Karpas-422 (cell line): ENCODE measurements around the gene MCU. TPM values are rescaled to one million over a fixed set of nuclear protein-coding genes. Genes with fewer than 3 reads are reported as not detected.

ENCODE experiments used
- DNase-seq: peaks from one replicate; pipeline ENCODE4 v3.0.0-alpha.2; 2015
- H2AFZ ChIP-seq: fragments of 200-600 bp; sonication (generic); 2 replicates; pipeline ENCODE4 v1.6.1; 2014; ENCODE audit warnings: antibody characterized with exemption, low read length, mixed read lengths
- H3K27ac ChIP-seq: fragments of 200-600 bp; sonication (generic); 2 replicates; pipeline ENCODE4 v1.5.1; 2014; ENCODE audit warnings: mild to moderate bottlenecking, low read length, moderate library complexity
- H3K27me3 ChIP-seq: fragments of 200-600 bp; sonication (generic); 2 replicates; pipeline ENCODE4 v1.6.1; 2014; ENCODE audit warnings: low read length, mixed read lengths
- H3K36me3 ChIP-seq: fragments of 200-600 bp; sonication (generic); 2 replicates; pipeline ENCODE4 v1.6.1; 2014; ENCODE audit warnings: low read length, mixed read lengths; ENCODE audit not compliant: insufficient read depth
- H3K4me1 ChIP-seq: fragments of 200-600 bp; sonication (generic); 2 replicates; pipeline ENCODE4 v1.6.1; 2014; ENCODE audit warnings: mild to moderate bottlenecking, low read length, mixed read lengths
- H3K4me2 ChIP-seq: fragments of 200-600 bp; sonication (generic); 2 replicates; pipeline ENCODE4 v1.6.1; 2014; ENCODE audit warnings: low read length, low read depth, mild to moderate bottlenecking; ENCODE audit not compliant: poor library complexity, severe bottlenecking
- H3K4me3 ChIP-seq: fragments of 200-600 bp; sonication (generic); 2 replicates; pipeline ENCODE4 v1.5.1; 2014; ENCODE audit warnings: mild to moderate bottlenecking, antibody characterized with exemption, low read length, mixed read lengths
- H3K79me2 ChIP-seq: fragments of 200-600 bp; sonication (generic); 2 replicates; pipeline ENCODE4 v1.6.1; 2014; ENCODE audit warnings: mild to moderate bottlenecking, low read length, mixed read lengths
- H3K9ac ChIP-seq: fragments of 200-600 bp; sonication (generic); 2 replicates; pipeline ENCODE4 v1.6.0; 2014; ENCODE audit warnings: low read length
- H3K9me2 ChIP-seq: fragments of 200-600 bp; sonication (generic), shearing (Covaris generic); replicated peaks from 2 replicates; pipeline ENCODE4 v1.6.0; 2014; ENCODE audit warnings: mild to moderate bottlenecking, low read length, moderate library complexity; ENCODE audit not compliant: insufficient read depth
- H3K9me3 ChIP-seq: fragments of 300-700, 200-600 bp; sonication (generic); 2 replicates; pipeline ENCODE4 v1.6.1; 2014; ENCODE audit warnings: low read length, mixed read lengths
- H4K20me1 ChIP-seq: fragments of 200-600 bp; sonication (generic); 2 replicates; pipeline ENCODE4 v1.6.1; 2014; ENCODE audit warnings: mild to moderate bottlenecking, antibody characterized with exemption, low read length, low read depth; ENCODE audit not compliant: insufficient read depth
- total RNA-seq: library from RNA; depleted of rRNA; stranded (reverse); fragments of >200 nt; shearing (Covaris generic); gene quantifications from 2 replicates; pipeline ENCODE4 v1.2.3, GENCODE V29; 2014; ENCODE audit warnings: low replicate concordance

MCU gene
- total RNA-seq, 1 experiment from 2014 or later: 41.3 TPM

- DNase-seq: no peak
- Histone ChIP-seq H3K27me3 (no peaks in the 10 kb centered on the region), H3K79me2 (peaks cover 7% of the 10 kb centered on the region; the same call in 1 of the 2 replicates), H3K9me3 (no peaks in the 10 kb centered on the region), H3K9me2 (no peaks in the 10 kb centered on the region), H2AFZ (no peak overlapping the region), H3K36me3 (no peaks in the 10 kb centered on the region), H3K4me3 (no peak overlapping the region), H4K20me1 (no peaks in the 10 kb centered on the region), H3K4me1 (peaks cover 8% of the 10 kb centered on the region), H3K9ac (no peak overlapping the region), H3K27ac (no peak overlapping the region), H3K4me2 (no peak overlapping the region)
These were observed 117.1 kb downstream of the MCU start for GRCh38 chr10:72809006-72809405.

GRCh38 chr10:72810976-72811375 lies 119.0 kb downstream of the MCU start:
- Histone ChIP-seq H3K9me2 (no peaks in the 10 kb centered on the region), H2AFZ (no peak overlapping the region), H3K4me3 (no peak overlapping the region), H4K20me1 (no peaks in the 10 kb centered on the region), H3K4me1 (peaks cover 8% of the 10 kb centered on the region), H3K36me3 (no peaks in the 10 kb centered on the region), H3K9me3 (no peaks in the 10 kb centered on the region), H3K27me3 (no peaks in the 10 kb centered on the region), H3K4me2 (no peak overlapping the region), H3K9ac (no peak overlapping the region), H3K79me2 (peaks cover 4% of the 10 kb centered on the region; the same call in 1 of the 2 replicates), H3K27ac (no peak overlapping the region)
- no peak for DNase-seq

- H2AFZ ChIP-seq: no peak overlapping the region
- H3K4me2 ChIP-seq: no peak overlapping the region
- H3K4me1 ChIP-seq: peaks cover 8% of the 10 kb centered on the region
- no peaks in the 10 kb centered on the region for H3K36me3 ChIP-seq
- H3K9me3 ChIP-seq: no peaks in the 10 kb centered on the region
- no peak for DNase-seq
- H3K27me3 ChIP-seq: no peaks in the 10 kb centered on the region
- H3K9me2 ChIP-seq: no peaks in the 10 kb centered on the region
- no peak overlapping the region for H3K4me3 ChIP-seq
- no peaks in the 10 kb centered on the region for H4K20me1 ChIP-seq
- peaks cover 4% of the 10 kb centered on the region; the same call in 1 of the 2 replicates for H3K79me2 ChIP-seq
- no peak overlapping the region for H3K9ac ChIP-seq
- no peak overlapping the region for H3K27ac ChIP-seq
These were observed 120.4 kb downstream of the MCU start for GRCh38 chr10:72812415-72812752.

- Histone ChIP-seq H3K9me2 (no peaks in the 10 kb centered on the region), H4K20me1 (no peaks in the 10 kb centered on the region), H3K9ac (no peak overlapping the region), H3K4me2 (no peak overlapping the region), H3K27ac (no peak overlapping the region), H2AFZ (no peak overlapping the region), H3K36me3 (no peaks in the 10 kb centered on the region), H3K27me3 (no peaks in the 10 kb centered on the region), H3K79me2 (peaks cover 4% of the 10 kb centered on the region; the same call in 1 of the 2 replicates), H3K9me3 (no peaks in the 10 kb centered on the region), H3K4me3 (no peak overlapping the region), H3K4me1 (peaks cover 8% of the 10 kb centered on the region)
- DNase-seq: no peak
These were observed 120.9 kb downstream of the MCU start for GRCh38 chr10:72812753-72813430.

GRCh38 chr10:72814099-72814790 lies 122.3 kb downstream of the MCU start:
- H3K4me1 ChIP-seq: peaks cover 8% of the 10 kb centered on the region
- peaks cover 8% of the 10 kb centered on the region; the same call in 1 of the 2 replicates for H3K79me2 ChIP-seq
- no peak overlapping the region for H3K4me3 ChIP-seq
- H2AFZ ChIP-seq: no peak overlapping the region
- no peaks in the 10 kb centered on the region for H3K9me3 ChIP-seq
- H3K4me2 ChIP-seq: no peak overlapping the region
- H3K9ac ChIP-seq: no peak overlapping the region
- H3K36me3 ChIP-seq: no peaks in the 10 kb centered on the region
- H3K27ac ChIP-seq: no peak overlapping the region
- no peaks in the 10 kb centered on the region for H3K27me3 ChIP-seq
- no peaks in the 10 kb centered on the region for H3K9me2 ChIP-seq
- H4K20me1 ChIP-seq: no peaks in the 10 kb centered on the region
- no peak for DNase-seq

GRCh38 chr10:72816565-72816964 lies 124.6 kb downstream of the MCU start:
- H3K27ac ChIP-seq: no peak overlapping the region
- H3K4me1 ChIP-seq: peaks cover 8% of the 10 kb centered on the region
- no peaks in the 10 kb centered on the region for H3K9me3 ChIP-seq
- DNase-seq: no peak
- H3K4me2 ChIP-seq: no peak overlapping the region
- H3K36me3 ChIP-seq: no peaks in the 10 kb centered on the region
- peaks cover 8% of the 10 kb centered on the region; the same call in 1 of the 2 replicates for H3K79me2 ChIP-seq
- H3K9ac ChIP-seq: no peak overlapping the region
- no peaks in the 10 kb centered on the region for H4K20me1 ChIP-seq
- no peak overlapping the region for H3K4me3 ChIP-seq
- H2AFZ ChIP-seq: no peak overlapping the region
- no peaks in the 10 kb centered on the region for H3K27me3 ChIP-seq
- no peaks in the 10 kb centered on the region for H3K9me2 ChIP-seq

- peaks cover 5% of the 10 kb centered on the region; the same call in 1 of the 2 replicates for H3K79me2 ChIP-seq
- H3K36me3 ChIP-seq: no peaks in the 10 kb centered on the region
- no peak overlapping the region for H3K9ac ChIP-seq
- no peak overlapping the region for H3K4me2 ChIP-seq
- H3K9me3 ChIP-seq: no peaks in the 10 kb centered on the region
- no peaks in the 10 kb centered on the region for H3K9me2 ChIP-seq
- no peak overlapping the region for H3K27ac ChIP-seq
- no peak overlapping the region for H3K4me3 ChIP-seq
- no peak overlapping the region for H2AFZ ChIP-seq
- H4K20me1 ChIP-seq: no peaks in the 10 kb centered on the region
- no peaks in the 10 kb centered on the region for H3K27me3 ChIP-seq
- DNase-seq: no peak
- no peaks in the 10 kb centered on the region for H3K4me1 ChIP-seq
These were observed 126.1 kb downstream of the MCU start for GRCh38 chr10:72818076-72818475.

- Histone ChIP-seq H3K36me3 (no peaks in the 10 kb centered on the region), H3K4me3 (no peak overlapping the region), H3K9me3 (no peaks in the 10 kb centered on the region)
These were observed 127.1 kb downstream of the MCU start for GRCh38 chr10:72819053-72819452.

More at GRCh38 chr10:72819053-72819452, 127.1 kb downstream of the MCU start:
- H3K9me2 ChIP-seq: no peaks in the 10 kb centered on the region
- no peaks in the 10 kb centered on the region for H3K27me3 ChIP-seq
- 0 out of 2 replicates have a peak, but pooled peaks cover 4% of the 10 kb centered on the region for H3K79me2 ChIP-seq
- H3K9ac ChIP-seq: no peak overlapping the region
- no peak for DNase-seq
- no peaks in the 10 kb centered on the region for H4K20me1 ChIP-seq
- no peaks in the 10 kb centered on the region for H3K4me1 ChIP-seq
- H3K27ac ChIP-seq: no peak overlapping the region
- H3K4me2 ChIP-seq: no peak overlapping the region
- H2AFZ ChIP-seq: no peak overlapping the region
